H1 (cell line): ENCODE measurements around the gene MYO18A. TPM values are rescaled to one million over a fixed set of nuclear protein-coding genes. Genes with fewer than 3 reads are reported as not detected.

Experiments used
- CTCF ChIA-PET: fragments of 300-600 bp; sonication (Branson Sonifier 250); formaldehyde crosslinking; loops from one replicate; lab custom pipeline; 2021; ENCODE audit not compliant: partially characterized antibody; lab: Charles Lee
- POLR2A ChIA-PET: fragments of 300-600 bp; sonication (Branson Sonifier 250); formaldehyde crosslinking; loops from one replicate; lab custom pipeline; 2021; ENCODE audit warnings: inconsistent platforms; ENCODE audit not compliant: partially characterized antibody; lab: Charles Lee
- DNase-seq, 2 experiments: peaks; one replicate each; pipeline versions ENCODE4 v3.0.0 to v3.0.0-alpha.2; 2010 to 2022; ENCODE audit warnings: low spot score in 2 of 2, low read depth in 1 of 2, mixed read lengths in 1 of 2
- FAIRE-seq: peaks from 2 replicates; lab custom pipeline; 2011; peaks lifted over from hg19 to GRCh38; lab: Jason Lieb, UNC
- H2AFZ ChIP-seq: 2 replicates; pipeline ENCODE4 v1.8.1; 2012; ENCODE audit warnings: low read length, inconsistent platforms
- H2AK5ac ChIP-seq: 2 replicates; pipeline ENCODE4 v1.6.1; 2013; ENCODE audit warnings: low read depth, low read length
- H2BK120ac ChIP-seq: replicated peaks from 2 replicates; pipeline ENCODE3; 2013; ENCODE audit warnings: low read depth, low read length, inconsistent platforms
- H2BK12ac ChIP-seq: 2 replicates; pipeline ENCODE4 v1.6.1; 2013; ENCODE audit warnings: low read depth, low read length
- H2BK15ac ChIP-seq: 2 replicates; pipeline ENCODE4 v1.6.1; 2013; ENCODE audit warnings: low read length
- H2BK20ac ChIP-seq: 2 replicates; pipeline ENCODE4 v1.6.1; 2013; ENCODE audit warnings: low read length
- H2BK5ac ChIP-seq: 2 replicates; pipeline ENCODE4 v1.6.1; 2013; ENCODE audit warnings: low read depth, low read length
- H3K14ac ChIP-seq: 2 replicates; pipeline ENCODE4 v1.6.1; 2013; ENCODE audit warnings: inconsistent platforms; ENCODE audit not compliant: insufficient read length
- H3K18ac ChIP-seq: 2 replicates; pipeline ENCODE4 v1.6.1; 2013; ENCODE audit warnings: low read length; ENCODE audit errors: extremely low read depth
- H3K23ac ChIP-seq: 2 replicates; pipeline ENCODE4 v1.6.1; 2013; ENCODE audit warnings: inconsistent platforms; ENCODE audit not compliant: insufficient read length
- H3K23me2 ChIP-seq: 2 replicates; pipeline ENCODE4 v1.6.1; 2013; ENCODE audit warnings: low read depth, low read length
- H3K27ac ChIP-seq: 2 replicates; pipeline ENCODE4 v1.6.1; 2011; ENCODE audit warnings: low read depth, low read length, inconsistent platforms
- H3K27me3 ChIP-seq, 4 experiments: replicated peaks in 1 of 4; 1 replicate in 1 of 4; 2 replicates in 3 of 4; pipeline versions ENCODE4 v1.6.1 to v1.8.1; 2011 to 2013; ENCODE audit warnings: low read length in 3 of 4, mild to moderate bottlenecking in 3 of 4, inconsistent platforms in 2 of 4, mixed read lengths in 2 of 4, moderate library complexity in 1 of 4; ENCODE audit not compliant: control insufficient read depth in 3 of 4, insufficient read depth in 3 of 4; ENCODE audit errors: extremely low read depth in 1 of 4
- H3K36me3 ChIP-seq, 4 experiments: 2 replicates each; pipeline versions ENCODE4 v1.6.1 to v1.8.1; 2011 to 2013; ENCODE audit warnings: mild to moderate bottlenecking in 4 of 4, low read length in 3 of 4, moderate library complexity in 2 of 4, control low read depth in 1 of 4, inconsistent platforms in 1 of 4; ENCODE audit not compliant: insufficient read depth in 4 of 4, control insufficient read depth in 2 of 4
- H3K4ac ChIP-seq: replicated peaks from 2 replicates; pipeline ENCODE3; 2013; ENCODE audit warnings: low read length, low read depth, mixed read lengths, inconsistent platforms; ENCODE audit not compliant: insufficient read length
- H3K4me1 ChIP-seq, 4 experiments: replicated peaks in 1 of 4; 1 replicate in 1 of 4; 2 replicates in 3 of 4; pipeline versions ENCODE4 v1.6.1 to v1.8.1; 2011 to 2013; ENCODE audit warnings: low read length in 3 of 4, inconsistent platforms in 2 of 4, mixed read lengths in 1 of 4; ENCODE audit not compliant: insufficient read depth in 4 of 4, control insufficient read depth in 3 of 4
- H3K4me2 ChIP-seq, 2 experiments: 2 replicates each; pipeline versions ENCODE4 v1.6.1 to v1.8.1; 2011 to 2013; ENCODE audit warnings: low read depth in 2 of 2, low read length in 2 of 2, control low read depth in 1 of 2, inconsistent platforms in 1 of 2, mild to moderate bottlenecking in 1 of 2; ENCODE audit not compliant: insufficient read depth in 1 of 2
- H3K4me3 ChIP-seq, 4 experiments: fragments of 200-600, 300-600 bp in 1 of 4; sonication (generic), shearing (Covaris generic), sonication (Bioruptor Twin) in 1 of 4; 2 replicates each; pipeline versions ENCODE4 v1.5.1 to v1.8.1; 2011 to 2016; ENCODE audit warnings: low read length in 4 of 4, low read depth in 3 of 4, control low read depth in 2 of 4, inconsistent platforms in 2 of 4, mild to moderate bottlenecking in 2 of 4, mixed read lengths in 1 of 4, moderate library complexity in 1 of 4; ENCODE audit not compliant: insufficient read depth in 2 of 4; ENCODE audit errors: extremely low read depth in 1 of 4
- H3K56ac ChIP-seq: replicated peaks from 2 replicates; pipeline ENCODE3; 2013; ENCODE audit warnings: low read depth, mild to moderate bottlenecking, mixed read lengths, low read length, inconsistent platforms; ENCODE audit not compliant: insufficient read length
- H3K79me1 ChIP-seq: 2 replicates; pipeline ENCODE4 v1.6.1; 2013; ENCODE audit warnings: low read depth, low read length, control low read depth
- H3K79me2 ChIP-seq, 2 experiments: 2 replicates each; pipeline versions ENCODE4 v1.6.1 to v1.8.1; 2012 to 2013; ENCODE audit warnings: low read length in 2 of 2, mild to moderate bottlenecking in 2 of 2, inconsistent platforms in 1 of 2; ENCODE audit not compliant: insufficient read depth in 2 of 2, control insufficient read depth in 1 of 2
- H3K9ac ChIP-seq, 4 experiments: replicated peaks in 1 of 4; 1 replicate in 1 of 4; 2 replicates in 3 of 4; pipeline versions ENCODE4 v1.6.1 to v1.8.1; 2011 to 2013; ENCODE audit warnings: low read depth in 3 of 4, low read length in 3 of 4, control low read depth in 2 of 4, mild to moderate bottlenecking in 2 of 4, moderate library complexity in 2 of 4, inconsistent platforms in 1 of 4; ENCODE audit errors: extremely low read depth in 1 of 4
- H3K9me3 ChIP-seq, 2 experiments: 2 replicates each; pipeline versions ENCODE4 v1.6.1 to v1.8.1; 2012 to 2013; ENCODE audit warnings: mild to moderate bottlenecking in 2 of 2, moderate library complexity in 2 of 2, control low read depth in 1 of 2, inconsistent platforms in 1 of 2, low read depth in 1 of 2, low read length in 1 of 2, mixed read lengths in 1 of 2; ENCODE audit not compliant: insufficient read depth in 2 of 2
- H4K20me1 ChIP-seq, 2 experiments: replicated peaks in 1 of 2; 2 replicates each; pipeline versions ENCODE3 to v1.8.1; 2011 to 2013; ENCODE audit warnings: inconsistent platforms in 2 of 2, low read length in 2 of 2, mild to moderate bottlenecking in 1 of 2; ENCODE audit not compliant: insufficient read depth in 2 of 2, control insufficient read depth in 1 of 2
- H4K5ac ChIP-seq: 2 replicates; pipeline ENCODE4 v1.6.1; 2013; ENCODE audit warnings: low read length, low read depth, mixed read lengths, inconsistent platforms; ENCODE audit not compliant: insufficient read length
- H4K8ac ChIP-seq: 2 replicates; pipeline ENCODE4 v1.8.0; 2013; ENCODE audit warnings: mild to moderate bottlenecking, moderate library complexity, low read length, inconsistent platforms; ENCODE audit not compliant: insufficient read depth; ENCODE audit errors: extremely low read depth
- H4K91ac ChIP-seq: replicated peaks from 2 replicates; pipeline ENCODE3; 2013; ENCODE audit warnings: low read length, mixed read lengths, inconsistent platforms; ENCODE audit not compliant: insufficient read length
- BACH1 ChIP-seq: IDR thresholded peaks from 2 replicates; pipeline ENCODE4 v1.6.1; 2012; ENCODE audit warnings: low read length, improper control_type of control experiment
- BRCA1 ChIP-seq: IDR thresholded peaks from 2 replicates; pipeline ENCODE4 v1.6.1; 2012; ENCODE audit warnings: low read depth, low read length, improper control_type of control experiment
- CREB1 ChIP-seq: IDR thresholded peaks from 2 replicates; pipeline ENCODE4 v1.6.1; 2012; ENCODE audit warnings: inconsistent platforms
- EZH2 ChIP-seq: fragments of 200-600 bp; sonication (generic); IDR thresholded peaks from 2 replicates; pipeline ENCODE4 v1.7.1; 2012; ENCODE audit warnings: low read depth, mild to moderate bottlenecking, moderate library complexity, low read length, inconsistent platforms; ENCODE audit not compliant: severe bottlenecking
- KDM4A ChIP-seq: IDR thresholded peaks from one replicate; pipeline ENCODE4 v1.7.1; 2012; ENCODE audit warnings: low read depth, mild to moderate bottlenecking, moderate library complexity, low read length, inconsistent platforms; ENCODE audit not compliant: severe bottlenecking
- PHF8 ChIP-seq: fragments of 200-600 bp; sonication (generic); conservative IDR thresholded peaks from 2 replicates; pipeline ENCODE4 v1.7.1; 2012; ENCODE audit warnings: low read depth, mild to moderate bottlenecking, inconsistent platforms, low read length, moderate library complexity
- RBBP5 ChIP-seq: IDR thresholded peaks from 2 replicates; pipeline ENCODE4 v1.7.1; 2012; ENCODE audit warnings: low read depth, mild to moderate bottlenecking, inconsistent platforms, low read length, moderate library complexity, borderline replicate concordance
- RNF2 ChIP-seq: fragments of 200-900, 300-1000 bp; sonication (generic); IDR thresholded peaks from 2 replicates; pipeline ENCODE4 v1.7.1; 2016; ENCODE audit warnings: borderline replicate concordance, low read depth, mild to moderate bottlenecking, antibody characterized with exemption, low read length; ENCODE audit not compliant: poor library complexity, severe bottlenecking; ENCODE audit errors: missing control alignments
- SIN3A ChIP-seq, 2 experiments: IDR thresholded peaks in 1 of 2; conservative IDR thresholded peaks in 1 of 2; 2 replicates each; pipeline ENCODE4 v1.6.1; 2011 to 2012; ENCODE audit warnings: low read length in 2 of 2, improper control_type of control experiment in 1 of 2, low read depth in 1 of 2, mild to moderate bottlenecking in 1 of 2
- SIRT6 ChIP-seq: IDR thresholded peaks from one replicate; pipeline ENCODE4 v1.7.1; 2012; ENCODE audit warnings: low read length, inconsistent platforms
- SP2 ChIP-seq: IDR thresholded peaks from 2 replicates; pipeline ENCODE4 v1.6.1; 2012; ENCODE audit warnings: mild to moderate bottlenecking, low read length, inconsistent platforms
- WGBS, 2 experiments: shearing (Covaris generic) in 1 of 2; methylation state at CpG; one replicate each; pipeline versions ENCODE4 v1.1.6 to v1.1.7; 2013 to 2015; ENCODE audit warnings: low lambda C conversion rate in 2 of 2, mixed read lengths in 2 of 2, inconsistent platforms in 1 of 2, low coverage in 1 of 2, missing lambda C conversion rate in 1 of 2; ENCODE audit not compliant: insufficient replicate concordance in 2 of 2, insufficient coverage in 1 of 2, insufficient read length in 1 of 2; ENCODE audit errors: extremely low coverage in 1 of 2, missing lambda C conversion rate in 1 of 2; 5-methylcytosine and 5-hydroxymethylcytosine counted together
- polyA plus RNA-seq, 7 experiments: library from polyadenylated mRNA; depleted of rRNA in 3 of 7; stranded (reverse) in 5 of 7; unstranded in 2 of 7; fragments of >200 nt in 5 of 7; fragments of 200-250 nt in 2 of 7; gene quantifications; 1 replicate in 5 of 7; 2 replicates in 1 of 7; 4 replicates in 1 of 7; pipeline versions ENCODE4 v1.2.1 to v1.2.3, GENCODE V29; 2011 to 2013; ENCODE audit warnings: missing spikeins in 2 of 7, mixed read lengths in 2 of 7
- total RNA-seq: library from RNA; stranded (reverse); fragmentation: NEBNext Ultra II Directional; extraction: Animal tissue kit (Norgen Biotek cat#: 25700); gene quantifications from 2 replicates; pipeline ENCODE4 v1.2.1, GENCODE V29; 2021

The MYO18A gene
- total and polyA plus RNA-seq, 2 of the 8 experiments (the other 6 are each of a cell fraction or from before 2014, with no cell fraction given) = 7.6 to 43.8 TPM

- Histone ChIP-seq H3K4me3 (no peak overlapping the region), H3K9ac (no peak overlapping the region), H3K79me2 (no peaks in the 10 kb centered on the region), H3K56ac (no peak overlapping the region), H3K36me3 (peaks cover 4 to 19% (median 13%) of the 10 kb centered on the region in 4 experiments; a peak in 6 of 8 replicates), H4K8ac (peak overlapping the region; percentile 74), H2BK120ac (no peak overlapping the region), H3K27me3 (no peaks in the 10 kb centered on the region), H3K23ac (no peak overlapping the region), H3K4ac (no peak overlapping the region), H3K23me2 (no peaks in the 10 kb centered on the region; the same call in 1 of the 2 replicates)
- DNase-seq = no peak
- 91% methylated on average over 3 of the region's 3 CpGs; no CpG with 5 or more reads in 1 of the 2 experiments for whole genome bisulfite sequencing, 2 experiments
- TF ChIP-seq BRCA1 = no peak
- TF ChIP-seq KDM4A = no peak
- TF ChIP-seq EZH2 = no peak
- TF ChIP-seq SIRT6 = no peak
- TF ChIP-seq PHF8 = no peak
- no peak for TF ChIP-seq RNF2
- no peak for TF ChIP-seq SP2
- no peak for TF ChIP-seq RBBP5
- no peak for TF ChIP-seq SIN3A (conservative IDR thresholded peaks at IDR 0.05 in 1 of 2, IDR thresholded peaks at IDR 0.05 in 1 of 2; ENCODE audit: low read depth in 1 of 2, low read length in 2 of 2)
- TF ChIP-seq CREB1 = no peak
- TF ChIP-seq BACH1 = no peak
- TF ChIP-seq, all 59 proteins: peak for 0
- Histone ChIP-seq H3K79me1 (no peaks in the 10 kb centered on the region), H3K18ac (no peak overlapping the region), H4K5ac (no peak overlapping the region), H2AFZ (no peak overlapping the region), H2BK5ac (no peak overlapping the region), H2BK20ac (no peak overlapping the region), H2BK15ac (no peak overlapping the region), H2AK5ac (no peak overlapping the region), H3K4me2 (no peak overlapping the region), H3K4me1 (peaks cover 0 to 5% (median 2%) of the 10 kb centered on the region in 4 experiments; a peak in 3 of 7 replicates), H4K20me1 (no peaks in the 10 kb centered on the region), H3K9me3 (no peaks in the 10 kb centered on the region), H3K14ac (no peak overlapping the region), H3K27ac (no peak overlapping the region), H2BK12ac (0 out of 2 replicates have a peak overlapping the region, but pooled peaks have one; percentile 9), H4K91ac (no peak overlapping the region)
- ChIA-PET CTCF (interaction anchor here (0.6 to 1.9 kb wide), 6 partner anchors 53 to 189 kb away, joined by 3 to 7 read pairs (median 3); no protein-coding TSS in a partner anchor), POLR2A (interaction anchor here (1.0 to 1.7 kb wide), 3 partner anchors 9 to 85 kb away, joined by 3 to 4 read pairs (median 4); no protein-coding TSS in a partner anchor)
- FAIRE-seq = no peak
Observed at GRCh38 chr17:29102046-29102445, 78.2 kb downstream of the MYO18A start.
